ENCODE results near the gene CABP5.

DNA sequence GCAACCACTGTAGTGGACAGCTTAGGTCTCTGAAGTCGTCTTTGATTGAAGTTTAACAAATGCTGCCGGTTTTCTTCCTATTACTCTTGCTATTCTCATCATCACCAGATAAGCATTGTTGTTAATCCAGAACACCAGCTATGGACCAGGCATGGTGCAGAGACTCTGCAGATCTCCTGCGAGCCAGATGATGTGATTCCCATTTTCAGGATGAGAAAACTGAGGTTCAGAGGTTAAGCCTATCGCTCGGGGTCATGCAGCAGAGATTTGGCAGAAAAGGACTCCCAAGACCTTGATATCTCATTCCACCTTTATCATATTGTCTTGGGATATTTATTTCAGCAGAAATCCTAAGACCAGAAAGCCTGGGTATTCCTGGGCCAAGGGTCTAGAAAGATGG lies 16.5 kb upstream of the CABP5 start:
- TF ChIP-seq, protein P1, sequence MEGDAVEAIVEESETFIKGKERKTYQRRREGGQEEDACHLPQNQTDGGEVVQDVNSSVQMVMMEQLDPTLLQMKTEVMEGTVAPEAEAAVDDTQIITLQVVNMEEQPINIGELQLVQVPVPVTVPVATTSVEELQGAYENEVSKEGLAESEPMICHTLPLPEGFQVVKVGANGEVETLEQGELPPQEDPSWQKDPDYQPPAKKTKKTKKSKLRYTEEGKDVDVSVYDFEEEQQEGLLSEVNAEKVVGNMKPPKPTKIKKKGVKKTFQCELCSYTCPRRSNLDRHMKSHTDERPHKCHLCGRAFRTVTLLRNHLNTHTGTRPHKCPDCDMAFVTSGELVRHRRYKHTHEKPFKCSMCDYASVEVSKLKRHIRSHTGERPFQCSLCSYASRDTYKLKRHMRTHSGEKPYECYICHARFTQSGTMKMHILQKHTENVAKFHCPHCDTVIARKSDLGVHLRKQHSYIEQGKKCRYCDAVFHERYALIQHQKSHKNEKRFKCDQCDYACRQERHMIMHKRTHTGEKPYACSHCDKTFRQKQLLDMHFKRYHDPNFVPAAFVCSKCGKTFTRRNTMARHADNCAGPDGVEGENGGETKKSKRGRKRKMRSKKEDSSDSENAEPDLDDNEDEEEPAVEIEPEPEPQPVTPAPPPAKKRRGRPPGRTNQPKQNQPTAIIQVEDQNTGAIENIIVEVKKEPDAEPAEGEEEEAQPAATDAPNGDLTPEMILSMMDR (conservative IDR thresholded peaks at IDR 0.05; ENCODE audit: low read depth, low read length): no peak
- TF ChIP-seq EZH2 (IDR thresholded peaks at IDR 0.05; ENCODE audit: low read length, unreplicated experiment) (no peak), EZH2phosphoT487 (IDR thresholded peaks at IDR 0.05; ENCODE audit: borderline replicate concordance, low read length) (no peak)
